Fibroblast of gingiva (primary cell): ENCODE measurements around the gene ATL2.
"Not testable (repeated sequence)": the region's sequence is repeated elsewhere in the genome, so short reads cannot be mapped to it uniquely, and the experiment has no call there.

Source experiments
- DNase-seq: peaks from one replicate; pipeline ENCODE4 v3.0.0-alpha.2; 2011; ENCODE audit warnings: low read depth

ATL2 gene

DNA sequence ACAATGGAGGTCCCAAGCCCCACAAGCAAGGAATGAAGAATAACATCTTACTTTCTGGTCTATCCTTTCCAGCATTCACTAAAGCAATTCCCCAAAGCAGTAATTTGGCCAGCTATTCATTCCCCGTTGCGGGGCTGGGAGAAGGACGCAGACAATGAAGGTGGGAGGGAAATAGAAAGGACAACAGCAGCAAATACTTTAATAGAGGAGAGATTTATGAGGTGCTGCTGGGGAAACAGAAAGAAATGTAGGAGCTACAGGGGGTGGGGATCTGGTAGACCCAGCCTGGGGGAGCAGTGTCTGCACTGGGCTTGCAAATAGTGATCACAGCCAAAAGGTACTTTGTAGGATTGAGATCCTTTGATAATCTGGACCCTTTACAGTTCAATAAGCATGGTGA, 13.9 kb upstream of the ATL2 start:
- DNase-seq = no peak

- DNase-seq = no peak
Measured at GRCh38 chr2:38387887-38388286, 10.8 kb upstream of the ATL2 start.

GRCh38 chr2:38386821-38387220, 9.7 kb upstream of the ATL2 start:
- DNase-seq = no peak

DNA sequence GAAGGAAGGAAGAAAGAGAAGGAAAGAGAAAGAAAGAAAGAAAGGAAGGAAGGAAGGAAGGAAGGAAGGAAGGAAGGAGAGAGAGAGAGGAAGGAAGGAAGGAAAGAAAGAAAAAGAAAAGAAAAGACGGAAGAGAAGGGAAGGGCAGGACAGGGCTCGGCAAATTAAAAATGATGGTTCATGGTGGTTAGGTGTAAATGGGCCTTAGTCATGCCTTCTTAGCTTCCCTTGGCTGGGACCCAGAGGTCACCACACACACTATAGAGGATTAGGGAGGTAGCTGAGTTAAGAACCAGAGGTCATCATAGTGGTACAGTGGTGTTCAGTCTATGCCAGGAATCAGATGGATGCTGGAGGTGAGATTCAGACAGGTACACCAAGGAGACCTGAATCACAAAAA, 9.3 kb upstream of the ATL2 start:
- DNase-seq = no peak

DNA sequence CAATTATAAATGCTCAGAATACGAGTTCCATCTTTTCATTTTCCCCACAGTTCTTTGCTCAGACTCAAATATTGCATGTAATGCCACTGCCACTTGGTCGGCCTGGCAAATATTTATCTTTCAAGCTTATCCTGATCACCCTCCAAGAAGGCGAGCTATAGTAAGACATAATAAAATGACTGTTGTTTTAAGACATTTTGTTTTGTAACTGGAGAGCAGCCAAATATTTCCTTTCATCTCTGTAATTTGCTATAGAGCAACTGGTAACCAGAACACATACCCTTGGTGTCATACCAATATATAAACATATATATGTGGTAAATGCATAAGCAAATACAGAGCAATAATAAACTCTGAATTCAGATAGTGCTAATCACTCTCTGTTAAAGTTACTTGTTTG, 7.3 kb upstream of the ATL2 start:
- no peak for DNase-seq

DNA sequence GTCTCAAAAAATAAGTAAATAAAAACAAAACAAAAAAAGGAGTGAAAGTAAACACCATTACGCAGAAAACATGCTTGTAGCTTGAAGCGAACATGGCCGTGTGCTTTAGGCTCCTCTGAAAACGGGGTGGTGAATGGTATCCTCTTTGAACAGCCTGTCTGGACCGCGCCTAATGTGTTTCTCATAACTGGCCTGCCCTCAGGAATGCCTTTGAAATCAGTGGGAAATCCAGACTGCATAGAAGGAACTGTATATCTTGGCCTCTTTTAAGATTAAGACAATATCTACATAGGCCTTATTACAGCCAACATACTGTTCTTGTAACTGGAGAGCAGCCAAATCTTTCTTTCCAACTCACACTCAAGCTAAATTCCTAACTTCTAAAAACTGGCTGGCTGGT, 6.7 kb upstream of the ATL2 start:
- DNase-seq = not testable (repeated sequence)

- no peak for DNase-seq
Measured at GRCh38 chr2:38381381-38382143, 4.5 kb upstream of the ATL2 start.

- no peak for DNase-seq
Measured at GRCh38 chr2:38380397-38381130, 3.5 kb upstream of the ATL2 start.

- peak; percentile 62 for DNase-seq
Measured at GRCh38 chr2:38376346-38377049, 575 bp downstream of the ATL2 start.

GRCh38 chr2:38375696-38376345, 1.3 kb downstream of the ATL2 start:
- DNase-seq = no peak

DNA sequence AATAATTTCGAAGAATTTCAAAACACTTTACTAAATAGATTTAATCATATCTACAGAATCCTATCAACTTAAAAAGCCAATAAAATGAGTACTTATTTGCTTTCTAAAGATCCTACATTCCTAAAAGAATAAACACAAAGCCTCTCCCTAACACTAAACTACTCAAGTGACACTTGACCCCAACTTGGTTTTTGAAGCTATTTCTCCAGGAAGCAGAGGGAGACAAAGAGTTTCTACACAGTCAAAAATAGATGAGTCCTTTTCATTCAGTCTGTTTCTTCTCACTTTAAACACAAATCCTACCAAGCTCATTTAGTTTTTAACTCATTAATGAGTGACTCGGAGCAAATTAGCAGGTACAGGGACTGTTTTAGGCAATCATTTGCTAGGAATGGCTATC, 2.1 kb downstream of the ATL2 start:
- DNase-seq = no peak

- DNase-seq = no peak
Measured at GRCh38 chr2:38371235-38371634, 5.8 kb downstream of the ATL2 start.

GRCh38 chr2:38370664-38371063, 6.4 kb downstream of the ATL2 start:
- no peak for DNase-seq

GRCh38 chr2:38362232-38362631, 14.8 kb downstream of the ATL2 start:
- DNase-seq = no peak

DNA sequence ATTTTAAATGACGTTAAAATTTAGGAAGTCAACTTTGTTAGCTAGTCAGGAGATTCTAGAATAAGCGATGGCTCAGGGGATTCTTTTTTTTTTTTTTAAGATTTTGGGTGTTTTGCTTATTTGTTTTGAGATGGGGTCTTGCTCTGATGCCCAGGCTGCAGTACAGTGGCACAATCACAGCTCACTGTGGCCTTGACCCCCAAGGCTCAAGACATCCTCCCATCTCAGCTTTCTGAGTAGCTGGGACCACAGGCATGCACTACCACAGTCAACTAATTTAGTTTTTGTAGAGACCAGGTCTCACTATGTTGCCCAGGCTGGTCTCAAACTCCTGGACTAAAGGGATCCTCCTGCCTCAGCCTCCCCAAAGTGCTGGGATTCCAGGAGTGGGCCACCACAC, 16.9 kb downstream of the ATL2 start:
- DNase-seq = no peak

GRCh38 chr2:38353402-38353801, 23.7 kb downstream of the ATL2 start:
- no peak for DNase-seq

DNA sequence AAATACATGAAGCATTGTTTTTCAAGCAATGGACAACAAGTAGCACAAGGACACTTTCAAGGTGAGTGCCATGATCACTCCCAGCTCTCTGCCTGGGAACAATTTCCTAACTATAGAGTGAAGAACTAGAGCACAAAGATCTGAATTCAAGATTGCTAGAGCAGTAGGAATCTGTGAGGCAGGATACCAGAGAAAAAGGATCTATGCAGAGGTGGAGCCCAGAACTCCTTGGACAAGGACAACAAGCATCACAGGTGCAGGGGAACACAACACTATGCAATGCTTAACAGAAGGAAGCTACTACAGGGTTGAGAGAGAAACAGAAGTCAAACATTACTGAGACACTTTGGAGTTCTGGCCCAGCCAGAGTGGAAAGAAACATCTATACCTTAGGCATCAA, 24.7 kb downstream of the ATL2 start:
- no peak for DNase-seq

- no peak for DNase-seq
Measured at GRCh38 chr2:38345323-38346038, 31.6 kb downstream of the ATL2 start.

DNA sequence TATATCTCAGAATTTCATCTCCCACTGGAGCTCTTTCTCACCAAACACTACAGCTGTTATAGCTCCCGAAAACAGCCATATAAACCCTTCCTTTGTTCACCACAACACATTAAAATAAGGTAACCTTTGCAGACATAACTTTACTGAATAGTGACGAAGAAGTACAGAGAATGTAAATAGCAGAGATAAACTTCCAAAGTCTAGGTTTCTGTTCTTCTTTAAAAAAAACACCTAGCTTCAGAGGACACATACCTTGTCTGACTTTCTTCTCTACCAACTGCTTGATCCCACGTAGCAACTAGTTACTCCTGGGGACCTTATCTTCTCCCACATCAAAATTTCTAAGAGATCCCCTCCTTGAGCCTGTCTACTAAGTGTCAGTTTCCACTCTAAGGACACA, 32.3 kb downstream of the ATL2 start:
- DNase-seq = no peak

DNA sequence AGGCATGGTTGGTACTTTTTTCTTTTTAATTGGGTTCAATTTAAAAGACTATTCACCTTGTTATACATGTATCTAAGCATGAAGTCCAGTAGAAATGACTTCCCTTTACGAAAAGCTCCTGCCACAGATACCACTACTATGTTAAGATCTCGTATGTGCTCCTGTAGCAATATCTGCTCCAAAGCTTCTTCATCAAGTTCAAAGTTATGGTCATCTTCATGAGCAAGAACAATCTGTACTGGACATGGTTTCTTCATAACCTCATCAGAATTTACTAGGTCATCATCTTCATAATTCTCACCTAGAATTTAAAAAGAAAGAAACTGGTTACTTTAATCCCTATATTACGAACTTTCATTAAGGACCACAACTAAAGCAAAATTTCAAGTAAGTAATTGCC, 33.9 kb downstream of the ATL2 start:
- DNase-seq = no peak

DNA sequence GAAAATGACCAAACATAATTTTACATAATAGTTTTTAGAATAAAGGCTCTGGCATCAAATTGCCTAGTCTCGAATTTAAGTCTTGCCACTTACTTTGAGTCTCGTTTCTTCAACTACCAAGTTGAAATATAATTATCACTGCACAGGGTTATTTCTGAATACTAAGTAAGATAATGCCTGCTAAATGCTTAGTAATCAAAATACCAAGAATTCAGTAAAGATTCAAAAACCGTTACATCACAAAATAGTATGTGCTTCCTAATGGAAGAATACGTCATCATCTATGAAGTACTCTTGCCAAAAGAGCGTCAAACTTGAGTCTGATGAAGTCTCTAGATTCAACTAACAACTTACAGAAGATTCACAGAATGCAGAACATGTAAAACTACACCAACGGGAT, 40.5 kb downstream of the ATL2 start:
- DNase-seq = no peak

- DNase-seq = no peak
Measured at GRCh38 chr2:38330754-38331153, 46.3 kb downstream of the ATL2 start.
